ENCODE results near the gene GLYR1. TPM values are rescaled to one million over a fixed set of nuclear protein-coding genes. Genes with fewer than 3 reads are reported as not detected.
A peak's percentile ranks its signal among the peaks of the same experiment; 100 is the strongest.

Gene GLYR1
- polyA plus RNA-seq, 4 donors, result 120 to 150 (median 135) TPM

- no peak for DNase-seq (ENCODE audit: low read depth in 4 of 4, low spot score in 2 of 4)
Observed at GRCh38 chr16:4852221-4852872, 5.3 kb upstream of the GLYR1 start.

- DNase-seq (ENCODE audit: low read depth in 4 of 4, low spot score in 2 of 4), result no peak
Observed at GRCh38 chr16:4850211-4850610, 3.1 kb upstream of the GLYR1 start.

DNA sequence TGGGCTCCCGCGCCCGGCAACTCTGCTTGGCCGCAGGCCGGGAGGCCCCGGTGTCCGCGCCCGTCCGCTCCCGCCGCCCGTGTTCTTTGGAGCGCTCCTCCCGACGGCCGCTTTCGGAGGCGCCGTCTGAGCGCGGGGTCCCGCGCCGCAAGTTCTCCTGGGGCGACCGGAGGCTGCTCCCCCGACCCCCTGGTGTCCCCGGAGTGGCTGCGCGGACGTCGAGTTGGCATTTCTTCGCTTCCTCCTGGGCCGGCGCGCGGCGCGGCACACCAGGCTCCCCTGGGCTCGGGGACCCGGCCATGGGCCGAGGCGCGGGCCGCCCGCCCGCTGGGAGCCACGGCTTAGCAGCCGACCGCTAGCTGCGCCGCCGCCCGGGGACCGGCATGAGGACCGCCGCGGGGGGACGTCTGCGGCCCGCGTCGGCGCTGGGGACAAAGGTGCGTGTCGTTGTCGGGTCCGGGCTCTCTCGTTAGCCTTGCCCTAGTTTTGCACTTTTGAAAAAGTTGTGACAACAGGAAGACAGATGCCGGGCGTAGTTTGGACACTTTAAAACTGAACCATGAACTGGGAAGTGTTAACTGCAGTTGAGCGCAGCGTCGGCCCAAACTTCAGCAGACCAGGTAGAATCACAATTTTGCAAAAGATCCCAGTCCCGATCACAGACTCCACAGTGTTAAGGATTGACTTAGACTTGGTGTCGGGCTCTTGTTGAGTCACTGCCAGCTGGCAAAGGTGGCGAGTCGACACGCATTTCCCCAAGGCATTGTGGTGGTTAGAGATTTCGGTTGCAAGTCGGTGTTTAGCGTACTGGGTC lies 893 bp upstream of the GLYR1 start:
- DNase-seq (ENCODE audit: low read depth in 4 of 4, low spot score in 2 of 4), result peak in 1 of 4 donors; percentile 16

- DNase-seq (ENCODE audit: low read depth in 4 of 4, low spot score in 2 of 4), result peak in 1 of 4 donors; percentile 23
Observed at GRCh38 chr16:4846503-4846900, 586 bp downstream of the GLYR1 start.

DNA sequence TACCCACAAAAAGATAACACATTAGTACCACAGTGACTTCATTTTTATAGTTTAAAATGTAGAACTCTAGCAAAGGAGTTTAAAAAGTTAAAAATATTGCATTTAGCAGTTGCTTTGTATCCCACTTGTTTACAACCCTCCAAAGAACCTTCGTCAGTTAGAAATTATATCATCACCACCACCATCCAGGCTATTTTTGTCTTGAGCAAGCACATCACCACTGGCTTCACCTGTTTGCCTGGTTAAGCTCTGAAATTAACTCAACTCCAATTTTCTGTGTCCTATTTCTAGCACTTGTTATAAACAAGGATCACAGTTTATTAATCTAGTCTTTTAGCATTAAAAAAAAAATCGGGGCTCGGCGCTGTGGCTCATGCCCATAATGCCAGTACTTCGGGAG lies 6.1 kb downstream of the GLYR1 start:
- no peak for DNase-seq (ENCODE audit: low read depth in 4 of 4, low spot score in 2 of 4)

- no peak for DNase-seq (ENCODE audit: low read depth in 4 of 4, low spot score in 2 of 4)
Observed at GRCh38 chr16:4839942-4840341, 7.1 kb downstream of the GLYR1 start.

DNA sequence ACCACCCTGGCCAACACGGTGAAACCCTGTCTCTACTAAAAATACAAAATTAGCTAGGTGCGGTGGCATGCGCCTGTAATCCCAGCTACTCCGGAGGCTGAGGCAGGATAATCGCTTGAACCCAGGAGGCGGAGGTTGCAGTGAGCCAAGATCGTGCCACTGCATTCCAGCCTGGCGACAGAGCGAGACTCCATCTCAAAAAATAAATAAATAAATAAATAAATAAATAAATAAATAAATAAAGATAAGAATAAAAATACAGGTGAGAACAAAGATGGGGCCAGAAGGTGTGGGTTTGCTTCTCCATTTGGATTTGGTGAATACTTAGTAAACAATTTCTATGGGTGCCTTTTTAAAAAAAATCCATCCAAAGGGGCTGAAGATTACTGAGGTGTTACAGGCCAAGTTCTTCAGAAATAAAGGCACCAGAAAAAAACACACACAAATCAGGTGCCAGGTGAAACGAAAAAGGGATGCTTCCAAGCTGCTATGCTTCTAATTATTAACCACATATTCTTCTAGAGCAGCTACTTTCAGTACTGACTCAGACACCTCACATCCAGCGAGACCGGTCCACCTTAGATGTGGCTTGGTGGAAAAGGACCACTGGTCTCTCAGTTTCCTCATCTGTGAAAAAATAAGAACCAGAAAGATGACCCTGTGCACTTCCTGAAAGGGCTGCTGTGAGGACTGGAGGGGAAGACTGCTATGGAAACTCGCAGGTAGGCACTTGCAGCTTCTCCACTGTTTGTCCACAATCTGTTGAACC lies 9.2 kb downstream of the GLYR1 start:
- no peak for DNase-seq (ENCODE audit: low read depth in 4 of 4, low spot score in 2 of 4)

GRCh38 chr16:4836727-4837126 lies 10.4 kb downstream of the GLYR1 start:
- no peak for DNase-seq (ENCODE audit: low read depth in 4 of 4, low spot score in 2 of 4)

GRCh38 chr16:4833584-4833983 lies 13.5 kb downstream of the GLYR1 start:
- no peak for DNase-seq (ENCODE audit: low read depth in 4 of 4, low spot score in 2 of 4)

GRCh38 chr16:4832698-4833343 lies 14.3 kb downstream of the GLYR1 start:
- DNase-seq (ENCODE audit: low read depth in 4 of 4, low spot score in 2 of 4), result no peak

DNA sequence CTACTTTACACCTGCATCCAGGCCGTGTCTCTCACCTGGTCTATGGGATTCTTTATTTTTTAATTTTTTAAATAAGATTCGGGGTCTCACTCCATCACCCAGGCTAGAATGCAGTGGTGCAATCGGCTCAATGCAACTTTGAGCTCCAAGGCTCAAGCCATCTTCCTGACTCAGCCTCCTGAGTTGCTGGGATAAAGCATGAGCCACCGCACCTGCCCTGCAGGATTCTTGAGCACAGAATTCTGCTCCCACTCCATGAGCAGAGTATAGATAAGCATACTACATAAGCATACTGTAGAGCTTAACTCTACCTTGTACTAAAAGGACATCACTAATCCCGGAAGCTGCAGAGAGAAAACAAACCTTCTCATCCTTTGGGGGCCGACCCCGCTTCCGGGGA lies 15.5 kb downstream of the GLYR1 start:
- DNase-seq (ENCODE audit: low read depth in 4 of 4, low spot score in 2 of 4), result no peak

GRCh38 chr16:4830408-4830807 lies 16.7 kb downstream of the GLYR1 start:
- no peak for DNase-seq (ENCODE audit: low read depth in 4 of 4, low spot score in 2 of 4)

DNA sequence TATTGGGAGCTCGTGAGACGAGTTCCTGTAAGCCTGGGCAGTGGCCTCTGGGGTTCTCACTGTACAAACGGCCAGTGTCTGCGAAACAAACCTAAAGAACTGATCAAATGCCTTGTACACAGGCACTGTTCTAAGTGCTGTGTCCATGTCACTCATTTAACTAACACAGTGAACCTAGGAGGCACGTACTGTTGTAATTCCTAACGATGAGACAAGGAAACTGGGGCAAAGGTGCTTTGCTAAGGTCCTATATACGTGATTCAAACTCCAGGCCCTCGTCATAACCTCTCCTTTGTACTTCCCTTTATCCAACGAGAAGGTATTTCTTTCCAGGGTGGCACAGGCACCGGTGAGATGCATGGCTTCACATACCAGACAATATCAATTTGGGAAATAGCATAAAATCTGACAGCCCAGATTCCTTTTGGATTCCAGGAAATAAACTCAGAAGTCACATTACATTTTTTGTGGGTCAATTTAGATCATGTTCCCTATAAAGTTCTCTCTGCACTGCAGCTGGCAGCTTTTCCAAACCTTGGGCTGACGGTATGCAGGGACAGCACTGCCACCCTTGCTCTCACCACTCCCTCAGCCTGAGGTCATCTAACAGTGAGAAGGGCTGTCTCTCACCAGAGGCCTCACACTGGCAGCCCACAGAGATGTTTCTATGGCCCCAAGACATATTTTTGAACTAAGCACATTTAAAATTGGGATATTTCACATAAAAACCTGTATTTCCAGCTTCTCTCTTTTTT lies 18.3 kb downstream of the GLYR1 start:
- DNase-seq (ENCODE audit: low read depth in 4 of 4, low spot score in 2 of 4), result no peak

DNA sequence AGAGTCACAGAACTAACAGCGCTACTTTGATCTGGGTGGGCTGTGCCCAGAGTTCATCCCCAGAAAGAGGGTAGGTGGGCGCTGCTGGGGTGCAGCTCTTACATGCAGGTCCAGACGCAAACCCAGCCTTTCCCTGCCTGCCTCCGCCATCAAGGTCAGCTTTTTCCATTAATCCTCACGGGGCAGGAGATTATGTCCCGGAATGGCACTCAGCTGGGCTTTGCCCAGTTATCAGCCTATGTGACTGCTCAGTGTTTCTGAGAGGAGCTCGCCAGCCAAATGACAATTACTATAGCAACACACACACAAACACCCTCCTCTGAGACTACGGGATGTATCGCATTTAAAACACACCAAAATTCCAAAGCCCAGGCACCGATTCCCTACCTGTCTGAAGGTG lies 20.1 kb downstream of the GLYR1 start:
- DNase-seq (ENCODE audit: low read depth in 4 of 4, low spot score in 2 of 4), result no peak

DNA sequence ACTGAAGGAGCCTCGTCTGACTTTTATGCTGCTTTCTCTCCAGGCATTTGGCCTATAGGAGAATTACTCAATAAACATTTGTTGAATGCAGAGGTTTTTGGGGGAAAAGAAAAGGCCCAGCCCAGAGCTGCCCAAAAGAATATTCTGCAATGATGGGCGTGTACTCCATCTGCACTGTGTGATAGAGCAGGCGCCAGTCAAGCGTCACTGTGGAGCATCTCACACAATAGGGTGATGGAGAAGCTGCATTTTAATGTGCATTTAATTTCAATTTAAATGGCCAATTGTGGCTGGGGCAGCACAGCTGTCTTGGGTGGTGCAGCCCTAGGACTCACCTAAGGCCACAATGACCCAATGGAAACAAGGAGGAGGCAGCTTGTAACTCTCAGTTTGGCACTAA lies 20.6 kb downstream of the GLYR1 start:
- no peak for DNase-seq (ENCODE audit: low read depth in 4 of 4, low spot score in 2 of 4)

GRCh38 chr16:4825196-4825595 lies 21.9 kb downstream of the GLYR1 start:
- DNase-seq (ENCODE audit: low read depth in 4 of 4, low spot score in 2 of 4), result no peak

DNA sequence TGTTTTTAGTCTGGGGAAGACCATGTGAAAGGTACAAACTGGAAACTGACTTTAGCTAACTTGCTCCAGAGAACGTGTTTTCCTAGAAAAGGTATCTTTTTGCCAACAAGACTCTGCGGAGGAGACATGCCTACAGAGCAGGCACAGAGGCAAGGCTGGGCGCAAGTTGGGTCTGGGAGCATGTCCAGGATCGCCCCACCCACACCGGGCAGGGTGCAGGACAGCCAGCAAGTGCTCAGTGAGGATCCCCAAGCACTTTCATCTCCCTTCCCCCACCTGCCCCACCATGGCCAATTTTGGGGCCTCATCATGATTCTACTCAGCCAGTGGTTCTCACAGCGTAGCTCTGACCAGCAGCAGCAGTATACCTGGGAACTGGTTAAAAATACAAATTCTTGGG lies 26.4 kb downstream of the GLYR1 start:
- no peak for DNase-seq (ENCODE audit: low read depth in 4 of 4, low spot score in 2 of 4)

GRCh38 chr16:4814542-4815173 lies 32.4 kb downstream of the GLYR1 start:
- DNase-seq (ENCODE audit: low read depth in 4 of 4, low spot score in 2 of 4), result no peak

DNA sequence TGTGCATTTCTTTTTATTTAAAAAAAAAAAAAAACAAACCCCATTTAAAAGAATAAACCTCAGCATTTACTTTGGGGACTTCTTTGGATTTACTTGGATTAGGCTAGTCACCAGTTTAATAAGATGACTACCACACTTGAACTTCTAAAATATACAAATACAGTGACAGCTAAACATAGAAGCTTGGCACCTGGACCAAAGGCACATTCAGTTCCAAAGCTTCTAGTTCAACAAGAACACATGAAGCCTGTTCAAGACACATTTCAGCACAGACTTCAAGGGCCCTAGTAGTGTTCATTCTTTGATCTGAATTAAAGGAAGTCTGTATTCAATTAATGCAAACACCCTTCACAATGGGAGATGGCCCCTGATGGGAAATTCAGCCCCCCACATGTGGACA lies 33.0 kb downstream of the GLYR1 start:
- no peak for DNase-seq (ENCODE audit: low read depth in 4 of 4, low spot score in 2 of 4)

Data from left renal cortex interstitium (tissue), 4 donors.